G401 (cell line): ENCODE results near the gene PRPF19. TPM values are rescaled to one million over a fixed set of nuclear protein-coding genes. Genes with fewer than 3 reads are reported as not detected.

Experiments used
- total RNA-seq: library from RNA; depleted of rRNA; stranded (reverse); fragments of >200 nt; shearing (Covaris generic); gene quantifications from 2 replicates; pipeline ENCODE4 v1.2.3, GENCODE V29; 2014; rRNA removed

The PRPF19 gene
- total RNA-seq, 1 experiment from 2014 or later, result 165 TPM

Other genes with a start within 250 kb of the PRPF19 start
- gene MS4A8, start 207.0 kb downstream of the PRPF19 start, total RNA-seq, result not detected in 2 replicates
- not detected in 2 replicates for gene MS4A18, start 181.9 kb downstream of the PRPF19 start, total RNA-seq
- not detected in 2 replicates for gene MS4A15, start 149.7 kb downstream of the PRPF19 start, total RNA-seq
- not detected in 2 replicates for gene MS4A10, start 121.3 kb downstream of the PRPF19 start, total RNA-seq
- gene CCDC86, start 64.5 kb downstream of the PRPF19 start, total RNA-seq, result 16.3 and 23.5 TPM in 2 replicates
- not detected in 2 replicates for gene PTGDR2, start 50.6 kb downstream of the PRPF19 start, total RNA-seq
- gene ZP1, start 39.0 kb downstream of the PRPF19 start, total RNA-seq, result not detected in 2 replicates
- 13.5 and 13.7 TPM in 2 replicates for gene TMEM109, start 7.6 kb upstream of the PRPF19 start, total RNA-seq
- gene TMEM132A, start 17.9 kb upstream of the PRPF19 start, total RNA-seq, result 51.7 and 53.5 TPM in 2 replicates
- 0.55 TPM in 1 of 2 replicates, not detected in the other for gene SLC15A3, start 45.6 kb upstream of the PRPF19 start, total RNA-seq
- gene CD6, start 65.1 kb upstream of the PRPF19 start, total RNA-seq, result not detected in 2 replicates
- 0.06 TPM in 1 of 2 replicates, not detected in the other for gene CD5, start 195.9 kb upstream of the PRPF19 start, total RNA-seq